HG02840 (cell line): Measurements from ENCODE around the gene SGTA.

Experiments used
- ATAC-seq: cut with Tn5 transposase; IDR thresholded peaks from one replicate; pipeline ENCODE4 v1.9.1; 2021; ENCODE audit warnings: mild to moderate bottlenecking, moderate library complexity, moderate number of reproducible peaks; ENCODE audit not compliant: unreplicated experiment, low FRiP score

The SGTA gene

GRCh38 chr19:2731181-2731995 is 51.7 kb downstream of the SGTA start:
- ATAC-seq = no peak

- ATAC-seq = no peak
These were observed 52.9 kb downstream of the SGTA start for GRCh38 chr19:2729943-2730818.

DNA sequence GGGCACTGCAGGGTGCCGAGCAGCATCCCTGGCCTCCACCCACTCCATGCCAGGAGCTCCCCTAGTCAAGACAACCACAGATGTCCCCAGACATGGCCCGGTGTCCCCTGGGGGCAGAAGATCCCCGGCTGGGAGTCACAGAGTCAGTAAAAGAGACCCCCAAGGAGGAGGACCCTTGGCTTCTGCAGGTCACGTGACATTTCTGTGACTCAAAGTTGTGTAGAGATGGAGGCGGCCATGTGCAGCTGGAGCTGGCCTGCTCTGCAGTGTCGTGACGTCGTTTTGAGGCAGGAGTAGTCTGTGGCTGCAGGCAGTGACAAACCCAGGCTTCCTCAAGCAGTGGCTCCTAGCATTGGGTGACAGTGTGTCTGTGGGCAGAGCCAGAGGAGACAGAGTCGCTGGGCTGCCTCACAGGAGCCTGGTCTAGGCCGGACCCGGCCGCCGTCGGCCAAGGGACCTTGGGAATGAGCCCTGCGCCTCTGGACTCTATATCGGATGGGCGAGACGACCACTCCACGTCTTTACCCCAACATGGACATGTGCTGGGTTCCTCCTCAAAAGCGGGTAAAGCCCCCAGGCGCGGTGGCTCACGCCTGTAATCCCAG is 54.2 kb downstream of the SGTA start:
- no peak for ATAC-seq

DNA sequence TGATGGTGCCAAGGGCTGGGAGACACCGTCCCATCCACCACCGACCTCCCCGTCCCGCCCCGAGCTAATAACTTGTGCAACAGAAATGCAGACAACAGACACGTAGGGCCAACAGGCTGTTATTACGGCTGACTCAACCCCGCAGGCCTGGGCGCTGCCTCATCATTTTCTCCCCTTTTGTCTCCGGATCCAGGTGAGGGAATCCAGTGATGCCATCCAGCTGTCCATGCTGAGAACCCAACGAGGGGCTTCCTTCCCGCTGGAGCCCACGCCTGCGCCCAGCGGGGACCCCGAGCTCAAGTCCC is 55.5 kb downstream of the SGTA start:
- ATAC-seq = no peak

DNA sequence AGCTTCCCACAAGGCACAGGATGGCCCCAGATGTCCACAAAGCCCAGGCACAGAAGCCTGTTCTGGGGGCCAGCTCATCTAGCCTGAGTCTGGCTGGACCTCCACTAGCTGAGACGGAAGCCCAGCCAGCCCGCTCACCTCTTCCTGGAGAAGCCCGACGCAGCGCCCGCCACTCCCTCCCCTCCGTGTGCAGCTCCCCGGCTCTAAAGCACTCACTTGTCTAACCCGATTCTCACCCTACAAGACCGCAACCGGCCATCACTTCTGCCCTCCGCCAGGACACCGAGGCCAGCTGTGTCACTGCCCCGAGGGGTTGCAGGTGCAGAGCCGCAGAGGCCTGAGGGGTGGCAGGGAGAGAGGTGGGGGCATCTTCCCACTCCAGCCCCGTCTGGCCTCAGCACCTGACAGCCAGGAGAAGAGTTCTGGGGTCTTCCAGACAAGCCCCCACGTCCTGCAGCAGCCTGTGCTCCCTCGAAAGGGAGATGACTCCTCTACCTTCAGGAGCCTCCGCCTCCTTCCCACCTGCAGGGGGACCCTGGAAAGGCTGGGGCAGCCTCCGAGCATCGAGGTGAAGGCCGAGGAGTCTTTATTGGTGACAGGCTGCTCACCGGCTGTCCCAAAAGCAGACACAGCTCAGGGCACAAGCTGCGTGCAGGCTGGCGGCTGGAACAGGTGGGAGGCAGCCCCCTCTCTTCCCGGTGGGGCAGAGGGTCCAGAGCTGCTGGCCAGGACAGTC is 56.0 kb downstream of the SGTA start:
- ATAC-seq = no peak

- ATAC-seq = no peak
These were observed 56.8 kb downstream of the SGTA start for GRCh38 chr19:2726160-2726855.

GRCh38 chr19:2724148-2724557 is 58.9 kb downstream of the SGTA start:
- no peak for ATAC-seq

GRCh38 chr19:2723747-2724146 is 59.3 kb downstream of the SGTA start:
- ATAC-seq = no peak

- ATAC-seq = no peak
These were observed 59.7 kb downstream of the SGTA start for GRCh38 chr19:2723345-2723715.

GRCh38 chr19:2722541-2723344 is 60.3 kb downstream of the SGTA start:
- ATAC-seq = no peak

DNA sequence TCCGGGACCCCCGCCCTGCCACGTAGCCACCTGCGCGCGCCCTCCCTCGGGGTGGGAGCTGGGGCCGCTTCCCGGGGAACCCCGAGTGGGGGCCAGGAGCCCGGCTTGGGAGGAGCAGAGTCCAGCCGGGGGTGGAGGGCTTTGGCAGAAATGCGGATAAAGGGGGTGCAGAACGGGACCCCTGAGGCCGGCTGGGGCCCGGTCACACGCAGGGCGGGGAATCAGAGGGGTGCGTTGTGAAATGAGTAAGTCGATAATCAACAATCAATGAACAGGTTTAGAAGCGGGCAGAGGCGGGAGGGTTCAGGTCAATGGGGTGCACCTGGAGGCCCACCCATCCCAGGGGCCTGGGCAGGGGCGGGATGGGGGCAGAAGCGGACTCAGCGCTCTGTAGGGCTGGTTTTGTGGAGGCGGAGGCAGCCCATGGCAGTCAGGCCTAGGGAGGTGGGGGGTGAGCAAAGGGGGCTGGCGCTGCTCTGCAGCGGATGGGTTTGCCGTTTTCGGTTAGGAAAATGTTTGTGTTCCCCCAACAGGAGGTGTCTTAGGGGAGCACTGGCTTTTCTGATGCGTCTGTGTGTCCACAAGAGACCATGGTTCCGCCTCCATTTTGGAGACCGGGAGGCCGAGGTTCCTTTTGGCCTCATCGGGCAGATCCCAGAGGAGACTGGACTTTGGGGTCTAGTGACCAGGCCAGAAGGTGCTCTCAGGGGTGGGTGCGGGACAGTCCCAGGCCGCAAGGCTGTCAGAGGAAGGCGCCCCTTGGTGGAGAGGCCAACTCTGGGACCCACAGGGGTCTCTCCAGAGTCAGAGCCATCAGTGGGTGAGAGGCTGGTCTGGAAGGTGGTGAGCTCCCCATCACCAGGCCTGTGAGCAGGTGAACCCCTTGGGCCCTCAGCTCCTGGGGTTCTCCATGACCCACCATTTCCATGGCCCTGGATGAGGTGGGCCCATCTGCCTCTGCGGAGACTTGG is 61.2 kb downstream of the SGTA start:
- ATAC-seq = no peak

DNA sequence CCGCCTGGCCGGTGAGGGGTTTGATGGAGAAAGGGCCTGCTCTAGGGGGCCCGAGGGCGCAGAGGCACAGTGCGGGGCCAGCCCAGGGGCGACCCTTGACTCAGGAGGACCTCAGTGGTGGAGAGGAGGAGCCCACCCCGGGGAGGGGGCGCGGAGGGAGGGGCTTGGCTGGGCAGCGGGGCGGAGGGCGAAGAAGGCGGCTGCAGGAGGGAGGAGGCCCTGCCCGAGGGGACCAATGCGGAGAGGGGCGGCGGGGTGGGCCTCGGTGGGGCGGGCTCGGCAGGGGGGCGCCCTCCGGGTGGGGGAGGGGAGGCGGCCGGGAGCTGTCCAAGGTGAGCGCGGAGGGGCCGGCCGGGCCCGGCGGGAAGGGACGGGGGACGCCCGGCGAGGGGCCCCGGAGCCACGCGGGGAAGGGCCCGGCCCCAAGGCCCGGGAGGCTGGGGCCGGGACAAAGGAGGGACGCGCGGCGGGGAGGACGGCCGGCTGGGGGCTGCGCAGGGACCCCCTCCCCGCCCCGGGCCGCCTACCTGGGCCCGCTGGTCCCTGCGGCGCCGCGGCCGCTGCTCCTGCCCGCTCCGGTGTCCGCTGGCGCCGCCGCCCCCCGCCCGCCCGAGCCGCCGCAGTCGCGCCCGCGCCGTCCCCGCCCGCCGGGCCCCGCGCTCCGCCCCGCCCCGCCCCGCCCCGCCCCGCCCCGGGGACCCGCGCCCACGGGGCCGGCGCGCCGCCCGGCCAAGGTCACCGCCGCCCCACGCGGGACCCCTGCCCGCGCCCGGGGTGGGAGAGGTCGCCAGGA is 62.1 kb downstream of the SGTA start, which contains the start of gene DIRAS1:
DIRAS1 (minus strand) TSS at position 596 of the 793 bp plus-strand sequence. CDS start 3,566 bp downstream, outside the sequence.
- no peak for ATAC-seq

GRCh38 chr19:2719920-2720776 is 62.9 kb downstream of the SGTA start:
- ATAC-seq = no peak

GRCh38 chr19:2719232-2719735 is 63.8 kb downstream of the SGTA start:
- no peak for ATAC-seq

GRCh38 chr19:2717638-2718541 is 65.2 kb downstream of the SGTA start:
- ATAC-seq = no peak
